GM12873 (cell line): ENCODE measurements around the gene FAM186B.

Experiments used
- CTCF ChIP-seq: IDR thresholded peaks from 2 replicates; pipeline ENCODE4 v1.5.1; 2012; ENCODE audit warnings: low read depth, mild to moderate bottlenecking, moderate library complexity, low read length, control low read depth; ENCODE audit not compliant: insufficient read depth; ENCODE audit errors: missing control alignments

Gene FAM186B

GRCh38 chr12:49643135-49643534 is 37.7 kb upstream of the FAM186B start:
- TF ChIP-seq CTCF: no peak

- TF ChIP-seq CTCF: no peak
These were observed 36.9 kb upstream of the FAM186B start for GRCh38 chr12:49642370-49642802.

GRCh38 chr12:49641748-49642369 is 36.4 kb upstream of the FAM186B start:
- TF ChIP-seq CTCF: no peak

GRCh38 chr12:49636979-49637755 is 31.7 kb upstream of the FAM186B start:
- peak; percentile 79 for TF ChIP-seq CTCF

- TF ChIP-seq CTCF: no peak
These were observed 31.1 kb upstream of the FAM186B start for GRCh38 chr12:49636574-49636973.

GRCh38 chr12:49635656-49636055 is 30.2 kb upstream of the FAM186B start:
- TF ChIP-seq CTCF: no peak

GRCh38 chr12:49635036-49635435 is 29.6 kb upstream of the FAM186B start:
- no peak for TF ChIP-seq CTCF
